Measurements from ENCODE around the gene MICU1. TPM values are rescaled to one million over a fixed set of nuclear protein-coding genes. Genes with fewer than 3 reads are reported as not detected.

MICU1 gene
- total and polyA plus RNA-seq, 2 donors from 2014 or later = 46.3 to 89.9 TPM

DNA sequence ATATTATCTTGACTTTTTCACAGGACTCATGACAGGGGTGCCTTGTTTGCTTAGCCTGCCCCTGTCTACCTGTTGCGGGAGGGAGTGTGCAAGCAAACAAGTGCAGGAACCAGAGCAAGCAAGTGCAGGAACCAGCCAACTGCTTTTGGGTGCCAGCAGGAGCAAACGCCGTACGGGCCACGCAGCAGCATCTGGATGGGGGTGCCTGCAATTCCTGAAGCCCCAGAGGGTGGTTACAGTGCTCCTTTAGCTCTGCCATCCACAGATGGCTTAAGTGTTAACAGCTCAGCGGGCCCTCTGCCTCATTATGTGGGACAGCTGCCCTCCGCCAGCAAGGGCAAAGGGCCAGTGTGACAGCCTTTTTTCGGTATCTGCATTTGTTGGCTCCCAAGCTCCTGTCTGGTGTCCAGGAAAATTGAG lies 83.5 kb downstream of the MICU1 start:
- no peaks in the 10 kb centered on the region for H3K27me3 ChIP-seq (ENCODE audit: control insufficient read depth, insufficient read depth, low read length)
- H3K27ac ChIP-seq (ENCODE audit: low read depth in 2 of 2, low read length in 2 of 2) = no peak overlapping the region
- peaks cover 0 to 3% (median 3%) of the 10 kb centered on the region in 3 donors for H3K9me3 ChIP-seq (ENCODE audit: control insufficient read depth in 2 of 3, insufficient read depth in 1 of 3, low read length in 3 of 3)
- H3K36me3 ChIP-seq (ENCODE audit: control insufficient read depth in 2 of 3, insufficient read depth in 3 of 3, low read length in 3 of 3) = peaks cover 0 to 2% (median 0%) of the 10 kb centered on the region in 3 donors
- H3K9ac ChIP-seq (ENCODE audit: low read length in 3 of 3) = no peak overlapping the region
- no peaks in the 10 kb centered on the region for H3K4me1 ChIP-seq (ENCODE audit: control insufficient read depth in 2 of 3, insufficient read depth in 2 of 3, low read depth in 1 of 3, low read length in 3 of 3)
- intact Hi-C loops (cut with DNase I) = no loop called here
- FAIRE-seq (no peak), DNase-seq (no peak)
- no peak overlapping the region for H3K4me3 ChIP-seq (ENCODE audit: low read length in 3 of 3)
- TF ChIP-seq, protein P1, sequence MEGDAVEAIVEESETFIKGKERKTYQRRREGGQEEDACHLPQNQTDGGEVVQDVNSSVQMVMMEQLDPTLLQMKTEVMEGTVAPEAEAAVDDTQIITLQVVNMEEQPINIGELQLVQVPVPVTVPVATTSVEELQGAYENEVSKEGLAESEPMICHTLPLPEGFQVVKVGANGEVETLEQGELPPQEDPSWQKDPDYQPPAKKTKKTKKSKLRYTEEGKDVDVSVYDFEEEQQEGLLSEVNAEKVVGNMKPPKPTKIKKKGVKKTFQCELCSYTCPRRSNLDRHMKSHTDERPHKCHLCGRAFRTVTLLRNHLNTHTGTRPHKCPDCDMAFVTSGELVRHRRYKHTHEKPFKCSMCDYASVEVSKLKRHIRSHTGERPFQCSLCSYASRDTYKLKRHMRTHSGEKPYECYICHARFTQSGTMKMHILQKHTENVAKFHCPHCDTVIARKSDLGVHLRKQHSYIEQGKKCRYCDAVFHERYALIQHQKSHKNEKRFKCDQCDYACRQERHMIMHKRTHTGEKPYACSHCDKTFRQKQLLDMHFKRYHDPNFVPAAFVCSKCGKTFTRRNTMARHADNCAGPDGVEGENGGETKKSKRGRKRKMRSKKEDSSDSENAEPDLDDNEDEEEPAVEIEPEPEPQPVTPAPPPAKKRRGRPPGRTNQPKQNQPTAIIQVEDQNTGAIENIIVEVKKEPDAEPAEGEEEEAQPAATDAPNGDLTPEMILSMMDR (IDR thresholded peaks at IDR 0.05; ENCODE audit: borderline replicate concordance, extremely low read depth, insufficient read depth) = no peak

DNA sequence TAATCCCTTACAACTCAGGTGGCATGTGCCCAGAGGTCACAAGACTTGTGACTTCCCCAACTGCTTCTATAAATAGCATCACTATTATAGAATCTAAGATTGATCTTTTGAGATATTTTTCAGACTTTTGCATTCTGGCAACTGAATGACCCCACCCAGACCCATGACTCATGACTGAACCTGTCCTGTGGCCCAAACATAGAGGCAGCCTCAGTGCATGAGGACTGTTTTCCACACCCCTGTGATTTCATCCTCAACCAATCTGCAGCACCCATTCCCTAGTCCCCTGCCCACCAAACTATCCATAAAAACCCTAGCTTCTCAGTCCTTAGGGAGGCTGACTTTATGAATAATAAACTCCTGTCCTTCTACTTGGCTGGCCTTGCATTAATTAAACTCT lies 84.5 kb downstream of the MICU1 start:
- TF ChIP-seq, protein P1 (IDR thresholded peaks at IDR 0.05; ENCODE audit: borderline replicate concordance, extremely low read depth, insufficient read depth) = no peak
- peaks cover 0 to 2% (median 0%) of the 10 kb centered on the region in 3 donors for H3K36me3 ChIP-seq (ENCODE audit: control insufficient read depth in 2 of 3, insufficient read depth in 3 of 3, low read length in 3 of 3)
- H3K27me3 ChIP-seq (ENCODE audit: control insufficient read depth, insufficient read depth, low read length) = no peaks in the 10 kb centered on the region
- H3K4me1 ChIP-seq (ENCODE audit: control insufficient read depth in 2 of 3, insufficient read depth in 2 of 3, low read depth in 1 of 3, low read length in 3 of 3) = no peaks in the 10 kb centered on the region
- DNase-seq (no peak), FAIRE-seq (no peak)
- H3K4me3 ChIP-seq (ENCODE audit: low read length in 3 of 3) = no peak overlapping the region
- peaks cover 0 to 3% (median 3%) of the 10 kb centered on the region in 3 donors for H3K9me3 ChIP-seq (ENCODE audit: control insufficient read depth in 2 of 3, insufficient read depth in 1 of 3, low read length in 3 of 3)
- intact Hi-C loops (cut with DNase I) = no loop called here
- no peak overlapping the region for H3K9ac ChIP-seq (ENCODE audit: low read length in 3 of 3)
- H3K27ac ChIP-seq (ENCODE audit: low read depth in 2 of 2, low read length in 2 of 2) = no peak overlapping the region

DNA sequence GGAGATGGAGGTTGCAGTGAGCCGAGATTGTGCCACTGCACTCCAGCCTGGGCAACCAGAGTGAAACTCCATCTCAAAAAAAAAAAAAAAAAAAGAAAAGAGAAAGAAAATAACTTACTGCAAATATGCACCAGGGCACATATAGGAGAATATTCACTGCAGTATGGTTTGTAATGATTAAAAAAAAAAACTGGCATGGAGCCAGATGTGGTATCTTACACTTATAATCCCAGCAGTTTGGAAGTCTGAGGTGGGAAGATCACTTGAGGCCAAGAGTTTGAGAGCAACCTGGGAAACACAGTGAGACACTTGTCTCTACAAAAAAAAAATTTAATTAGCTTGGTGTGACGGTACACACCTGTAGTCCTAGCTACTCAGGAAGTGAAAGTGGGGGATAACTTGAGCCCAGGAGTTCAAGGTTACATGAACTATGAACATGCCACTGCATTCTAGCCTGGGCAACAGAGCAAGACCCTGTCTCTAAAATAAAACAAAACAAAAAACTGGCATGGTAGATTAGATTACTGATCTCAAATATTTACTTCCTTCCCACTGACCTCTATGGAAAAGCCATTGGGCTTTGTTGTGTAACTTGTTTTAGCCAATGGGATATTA lies 85.6 kb downstream of the MICU1 start:
- no peak for FAIRE-seq
- no peak overlapping the region for H3K4me3 ChIP-seq (ENCODE audit: low read length in 3 of 3)
- TF ChIP-seq, protein P1 (IDR thresholded peaks at IDR 0.05; ENCODE audit: borderline replicate concordance, extremely low read depth, insufficient read depth) = no peak
- peaks cover 0 to 2% (median 0%) of the 10 kb centered on the region in 3 donors for H3K36me3 ChIP-seq (ENCODE audit: control insufficient read depth in 2 of 3, insufficient read depth in 3 of 3, low read length in 3 of 3)
- no peak overlapping the region for H3K27ac ChIP-seq (ENCODE audit: low read depth in 2 of 2, low read length in 2 of 2)
- H3K27me3 ChIP-seq (ENCODE audit: control insufficient read depth, insufficient read depth, low read length) = no peaks in the 10 kb centered on the region
- no peaks in the 10 kb centered on the region for H3K4me1 ChIP-seq (ENCODE audit: control insufficient read depth in 2 of 3, insufficient read depth in 2 of 3, low read depth in 1 of 3, low read length in 3 of 3)
- DNase-seq = no peak
- no peak overlapping the region for H3K9ac ChIP-seq (ENCODE audit: low read length in 3 of 3)
- intact Hi-C loops (cut with DNase I) = no loop called here
- peaks cover 0 to 3% (median 3%) of the 10 kb centered on the region in 3 donors for H3K9me3 ChIP-seq (ENCODE audit: control insufficient read depth in 2 of 3, insufficient read depth in 1 of 3, low read length in 3 of 3)

Data from kidney (tissue), 14 donors.